ENCODE measurements around the gene ITCH.

DNA sequence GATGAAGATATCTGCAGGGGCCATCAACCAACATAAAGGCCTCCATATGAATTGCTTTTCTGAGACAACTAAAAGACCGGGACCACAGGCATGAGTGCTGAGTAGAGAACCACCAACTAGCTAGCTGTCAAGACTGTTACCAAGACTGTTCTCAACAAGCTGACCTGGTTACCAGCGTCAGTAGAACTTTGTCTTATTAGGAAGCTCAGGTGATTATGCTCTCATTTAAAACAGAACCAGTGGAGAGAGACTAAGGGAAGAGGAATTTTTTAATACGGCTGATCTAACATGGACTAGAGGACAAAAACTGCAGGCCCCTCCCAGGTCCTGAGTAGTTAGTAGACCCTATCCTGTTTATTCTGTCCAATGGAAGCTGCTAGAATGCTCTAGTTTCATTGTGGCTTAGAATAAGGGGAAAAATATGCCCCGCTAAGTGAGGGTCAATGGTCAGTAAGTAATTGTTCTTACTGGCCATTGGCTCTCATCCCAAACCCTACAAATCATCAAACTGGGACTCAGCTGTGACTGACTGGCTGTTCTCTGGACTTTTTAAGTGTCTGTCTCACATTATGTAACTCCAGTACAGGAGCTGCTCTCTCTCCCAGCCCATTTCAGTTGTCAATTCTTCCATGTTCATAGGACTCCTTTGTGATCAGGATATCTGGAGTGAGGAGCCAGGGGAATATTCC lies 149.3 kb downstream of the ITCH start:
- TF ChIP-seq, protein P1, sequence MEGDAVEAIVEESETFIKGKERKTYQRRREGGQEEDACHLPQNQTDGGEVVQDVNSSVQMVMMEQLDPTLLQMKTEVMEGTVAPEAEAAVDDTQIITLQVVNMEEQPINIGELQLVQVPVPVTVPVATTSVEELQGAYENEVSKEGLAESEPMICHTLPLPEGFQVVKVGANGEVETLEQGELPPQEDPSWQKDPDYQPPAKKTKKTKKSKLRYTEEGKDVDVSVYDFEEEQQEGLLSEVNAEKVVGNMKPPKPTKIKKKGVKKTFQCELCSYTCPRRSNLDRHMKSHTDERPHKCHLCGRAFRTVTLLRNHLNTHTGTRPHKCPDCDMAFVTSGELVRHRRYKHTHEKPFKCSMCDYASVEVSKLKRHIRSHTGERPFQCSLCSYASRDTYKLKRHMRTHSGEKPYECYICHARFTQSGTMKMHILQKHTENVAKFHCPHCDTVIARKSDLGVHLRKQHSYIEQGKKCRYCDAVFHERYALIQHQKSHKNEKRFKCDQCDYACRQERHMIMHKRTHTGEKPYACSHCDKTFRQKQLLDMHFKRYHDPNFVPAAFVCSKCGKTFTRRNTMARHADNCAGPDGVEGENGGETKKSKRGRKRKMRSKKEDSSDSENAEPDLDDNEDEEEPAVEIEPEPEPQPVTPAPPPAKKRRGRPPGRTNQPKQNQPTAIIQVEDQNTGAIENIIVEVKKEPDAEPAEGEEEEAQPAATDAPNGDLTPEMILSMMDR (IDR thresholded peaks at IDR 0.05) = no peak
- TF ChIP-seq POLR2A (IDR thresholded peaks at IDR 0.05) (no peak), EP300 (IDR thresholded peaks at IDR 0.05) (no peak)

Data from ovary (tissue), 3 donors.